ENCODE data around the gene EEF1A2.
A peak's percentile ranks its signal among the peaks of the same experiment; 100 is the strongest.

EEF1A2 gene

GRCh38 chr20:63529861-63530787 is 31.2 kb upstream of the EEF1A2 start:
- no peak overlapping the region for H3K27ac ChIP-seq (ENCODE audit: low read depth, low read length)
- H3K4me3 ChIP-seq (ENCODE audit: low read depth in 1 of 5, low read length in 5 of 5) = no peak overlapping the region
- H3K9ac ChIP-seq (ENCODE audit: low read length in 5 of 5) = no peak overlapping the region
- H3K9me3 ChIP-seq (ENCODE audit: control insufficient read depth in 5 of 5, low read length in 5 of 5) = no peaks in the 10 kb centered on the region
- peaks cover 0 to 4% (median 0%) of the 10 kb centered on the region in 5 donors for H3K4me1 ChIP-seq (ENCODE audit: control insufficient read depth in 5 of 5, insufficient read depth in 5 of 5, low read length in 5 of 5)
- H3K36me3 ChIP-seq (ENCODE audit: control insufficient read depth in 5 of 5, insufficient read depth in 5 of 5, low read length in 5 of 5) = no peaks in the 10 kb centered on the region
- H3K27me3 ChIP-seq (ENCODE audit: control insufficient read depth in 5 of 5, insufficient read depth in 4 of 5, low read length in 5 of 5) = peaks cover 29 to 46% (median 38%) of the 10 kb centered on the region in 5 donors

GRCh38 chr20:63529180-63529860 is 30.4 kb upstream of the EEF1A2 start:
- H3K27me3 ChIP-seq (ENCODE audit: control insufficient read depth in 5 of 5, insufficient read depth in 4 of 5, low read length in 5 of 5) = peaks cover 21 to 38% (median 30%) of the 10 kb centered on the region in 5 donors
- H3K9me3 ChIP-seq (ENCODE audit: control insufficient read depth in 5 of 5, low read length in 5 of 5) = no peaks in the 10 kb centered on the region
- no peaks in the 10 kb centered on the region for H3K4me1 ChIP-seq (ENCODE audit: control insufficient read depth in 5 of 5, insufficient read depth in 5 of 5, low read length in 5 of 5)
- no peak overlapping the region for H3K9ac ChIP-seq (ENCODE audit: low read length in 5 of 5)
- H3K36me3 ChIP-seq (ENCODE audit: control insufficient read depth in 5 of 5, insufficient read depth in 5 of 5, low read length in 5 of 5) = no peaks in the 10 kb centered on the region
- H3K27ac ChIP-seq (ENCODE audit: low read depth, low read length) = no peak overlapping the region
- H3K4me3 ChIP-seq (ENCODE audit: low read depth in 1 of 5, low read length in 5 of 5) = no peak overlapping the region

DNA sequence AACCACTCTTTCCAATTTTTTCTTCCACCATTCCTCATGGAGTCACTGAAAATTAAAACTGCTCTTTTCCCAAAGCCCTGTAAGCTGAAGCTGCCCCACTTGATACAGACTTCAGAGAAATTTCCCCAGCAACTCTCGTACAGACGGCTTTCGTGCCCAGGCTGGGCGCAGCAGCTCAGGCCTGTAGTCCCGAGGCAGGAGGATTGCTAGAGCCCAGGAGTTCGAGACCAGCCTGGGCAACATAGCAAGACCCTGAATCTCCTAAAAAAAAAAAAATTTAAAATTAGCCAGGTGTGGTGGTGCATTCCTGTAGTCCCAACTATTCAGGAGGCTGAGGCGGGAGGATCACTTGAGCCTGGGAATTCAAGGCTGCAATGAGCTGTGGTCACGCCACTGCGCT is 28.3 kb upstream of the EEF1A2 start:
- Histone ChIP-seq H3K4me1 (ENCODE audit: control insufficient read depth in 5 of 5, insufficient read depth in 5 of 5, low read length in 5 of 5) (peaks cover 0 to 5% (median 5%) of the 10 kb centered on the region in 5 donors), H3K9me3 (ENCODE audit: control insufficient read depth in 5 of 5, low read length in 5 of 5) (peaks cover 0 to 5% (median 0%) of the 10 kb centered on the region in 5 donors), H3K9ac (ENCODE audit: low read length in 5 of 5) (no peak overlapping the region), H3K27ac (ENCODE audit: low read depth, low read length) (no peak overlapping the region), H3K27me3 (ENCODE audit: control insufficient read depth in 5 of 5, insufficient read depth in 4 of 5, low read length in 5 of 5) (peaks cover 9 to 22% (median 13%) of the 10 kb centered on the region in 5 donors), H3K36me3 (ENCODE audit: control insufficient read depth in 5 of 5, insufficient read depth in 5 of 5, low read length in 5 of 5) (peaks cover 0 to 10% (median 4%) of the 10 kb centered on the region in 5 donors), H3K4me3 (ENCODE audit: low read depth in 1 of 5, low read length in 5 of 5) (no peak overlapping the region)

- Histone ChIP-seq H3K4me1 (ENCODE audit: control insufficient read depth in 5 of 5, insufficient read depth in 5 of 5, low read length in 5 of 5) (peaks cover 0 to 17% (median 16%) of the 10 kb centered on the region in 5 donors), H3K9me3 (ENCODE audit: control insufficient read depth in 5 of 5, low read length in 5 of 5) (peaks cover 0 to 5% (median 0%) of the 10 kb centered on the region in 5 donors), H3K36me3 (ENCODE audit: control insufficient read depth in 5 of 5, insufficient read depth in 5 of 5, low read length in 5 of 5) (peaks cover 0 to 13% (median 8%) of the 10 kb centered on the region in 5 donors), H3K4me3 (ENCODE audit: low read depth in 1 of 5, low read length in 5 of 5) (no peak overlapping the region), H3K9ac (ENCODE audit: low read length in 5 of 5) (no peak overlapping the region), H3K27ac (ENCODE audit: low read depth, low read length) (no peak overlapping the region), H3K27me3 (ENCODE audit: control insufficient read depth in 5 of 5, insufficient read depth in 4 of 5, low read length in 5 of 5) (peaks cover 5 to 14% (median 13%) of the 10 kb centered on the region in 5 donors)
Measured at GRCh38 chr20:63525971-63526370, 27.1 kb upstream of the EEF1A2 start.

DNA sequence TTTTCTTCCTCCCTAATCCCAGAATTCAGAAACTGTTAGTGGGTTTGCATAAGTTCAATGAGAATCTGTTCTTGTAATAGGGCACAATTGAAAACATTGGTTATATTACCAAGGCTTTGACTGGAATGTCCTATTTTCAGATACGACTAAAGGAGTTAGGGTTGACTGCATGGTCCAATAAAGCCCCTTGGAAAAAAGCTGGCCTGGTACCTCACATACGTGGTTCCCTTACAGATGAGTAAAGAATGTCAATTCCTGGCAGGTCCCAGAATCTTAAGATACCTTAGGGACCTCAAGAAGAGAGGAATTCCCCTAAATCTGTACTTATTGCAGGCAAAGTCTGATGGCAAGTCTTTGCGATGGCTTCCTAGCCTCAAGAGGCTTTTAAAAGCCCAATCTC is 26.3 kb upstream of the EEF1A2 start:
- Histone ChIP-seq H3K4me3 (ENCODE audit: low read depth in 1 of 5, low read length in 5 of 5) (no peak overlapping the region), H3K27me3 (ENCODE audit: control insufficient read depth in 5 of 5, insufficient read depth in 4 of 5, low read length in 5 of 5) (peaks cover 0 to 8% (median 7%) of the 10 kb centered on the region in 5 donors), H3K9me3 (ENCODE audit: control insufficient read depth in 5 of 5, low read length in 5 of 5) (peaks cover 0 to 5% (median 0%) of the 10 kb centered on the region in 5 donors), H3K4me1 (ENCODE audit: control insufficient read depth in 5 of 5, insufficient read depth in 5 of 5, low read length in 5 of 5) (peaks cover 0 to 19% (median 17%) of the 10 kb centered on the region in 5 donors), H3K9ac (ENCODE audit: low read length in 5 of 5) (no peak overlapping the region), H3K27ac (ENCODE audit: low read depth, low read length) (no peak overlapping the region), H3K36me3 (ENCODE audit: control insufficient read depth in 5 of 5, insufficient read depth in 5 of 5, low read length in 5 of 5) (peaks cover 0 to 13% (median 8%) of the 10 kb centered on the region in 5 donors)

GRCh38 chr20:63522981-63523611 is 24.2 kb upstream of the EEF1A2 start:
- Histone ChIP-seq H3K27me3 (ENCODE audit: control insufficient read depth in 5 of 5, insufficient read depth in 4 of 5, low read length in 5 of 5) (no peaks in the 10 kb centered on the region), H3K9me3 (ENCODE audit: control insufficient read depth in 5 of 5, low read length in 5 of 5) (peaks cover 0 to 5% (median 0%) of the 10 kb centered on the region in 5 donors), H3K9ac (ENCODE audit: low read length in 5 of 5) (no peak overlapping the region), H3K4me3 (ENCODE audit: low read depth in 1 of 5, low read length in 5 of 5) (no peak overlapping the region), H3K4me1 (ENCODE audit: control insufficient read depth in 5 of 5, insufficient read depth in 5 of 5, low read length in 5 of 5) (peaks cover 0 to 28% (median 24%) of the 10 kb centered on the region in 5 donors), H3K36me3 (ENCODE audit: control insufficient read depth in 5 of 5, insufficient read depth in 5 of 5, low read length in 5 of 5) (peaks cover 0 to 13% (median 8%) of the 10 kb centered on the region in 5 donors), H3K27ac (ENCODE audit: low read depth, low read length) (no peak overlapping the region)

DNA sequence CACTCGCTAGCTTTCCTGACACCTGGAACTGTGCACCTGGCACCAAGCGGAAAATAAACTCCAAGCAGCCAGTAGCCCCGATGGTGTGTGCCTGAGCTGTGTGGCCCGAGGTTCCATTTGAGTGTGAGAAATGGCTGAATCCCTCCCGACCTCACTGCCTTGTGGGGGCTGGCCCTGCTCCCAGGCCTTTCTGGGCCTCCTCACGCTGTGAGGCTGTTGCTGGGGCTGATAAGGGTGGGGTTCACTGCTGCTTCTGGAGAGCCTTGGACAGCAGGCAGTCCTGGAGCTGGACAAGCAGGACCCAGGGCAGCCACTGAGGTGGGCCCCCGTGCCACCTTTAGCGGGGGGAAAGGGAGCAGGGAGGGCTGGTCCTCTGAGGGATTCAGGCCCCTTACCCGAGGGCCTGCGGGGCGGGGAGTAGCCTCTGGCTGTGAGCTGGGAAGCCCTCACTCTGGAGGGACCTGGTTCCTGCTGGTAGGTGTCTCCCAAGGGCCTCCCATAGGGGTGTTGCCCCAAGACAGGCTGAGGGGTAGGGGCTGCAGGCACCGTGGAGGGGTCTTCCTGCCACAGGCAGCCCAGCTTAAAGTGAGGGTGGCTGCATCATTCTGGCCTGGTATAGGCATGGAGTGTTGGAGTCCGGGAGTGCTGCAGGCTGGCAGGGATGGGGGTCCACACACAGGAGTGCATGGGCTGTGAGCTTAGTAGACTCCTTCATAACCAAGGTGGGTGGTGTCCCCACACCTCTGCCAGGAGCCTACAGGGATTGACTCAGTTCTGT is 23.4 kb upstream of the EEF1A2 start:
- Histone ChIP-seq H3K4me3 (ENCODE audit: low read depth in 1 of 5, low read length in 5 of 5) (peak overlapping the region in 2 of 5 donors; percentile 29), H3K4me1 (ENCODE audit: control insufficient read depth in 5 of 5, insufficient read depth in 5 of 5, low read length in 5 of 5) (peaks cover 0 to 28% (median 24%) of the 10 kb centered on the region in 5 donors), H3K27me3 (ENCODE audit: control insufficient read depth in 5 of 5, insufficient read depth in 4 of 5, low read length in 5 of 5) (no peaks in the 10 kb centered on the region), H3K36me3 (ENCODE audit: control insufficient read depth in 5 of 5, insufficient read depth in 5 of 5, low read length in 5 of 5) (peaks cover 0 to 13% (median 8%) of the 10 kb centered on the region in 5 donors), H3K27ac (ENCODE audit: low read depth, low read length) (no peak overlapping the region), H3K9me3 (ENCODE audit: control insufficient read depth in 5 of 5, low read length in 5 of 5) (peaks cover 0 to 5% (median 0%) of the 10 kb centered on the region in 5 donors), H3K9ac (ENCODE audit: low read length in 5 of 5) (no peak overlapping the region)

DNA sequence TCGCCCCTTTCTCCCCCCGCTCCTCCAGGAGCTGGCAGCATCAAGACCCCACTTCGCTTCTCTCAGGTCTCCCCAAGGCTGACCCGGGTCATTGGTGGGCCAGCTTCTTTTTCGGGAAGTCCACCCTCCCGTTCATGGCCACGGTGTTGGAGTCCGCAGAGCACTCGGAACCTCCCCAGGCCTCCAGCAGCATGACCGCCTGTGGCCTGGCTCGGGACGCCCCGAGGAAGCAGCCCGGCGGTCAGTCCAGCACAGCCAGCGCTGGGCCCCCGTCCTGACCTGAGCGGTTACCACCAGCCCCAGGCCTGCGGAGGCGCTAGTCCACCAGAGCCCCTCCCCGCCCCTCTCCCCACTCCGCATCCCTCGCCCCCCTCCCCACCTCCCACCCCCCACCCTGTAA is 22.7 kb upstream of the EEF1A2 start:
- Histone ChIP-seq H3K9ac (ENCODE audit: low read length in 5 of 5) (peak overlapping the region in 4 of 5 donors; percentile 45 to 76 (median 62)), H3K27ac (ENCODE audit: low read depth, low read length) (no peak overlapping the region), H3K27me3 (ENCODE audit: control insufficient read depth in 5 of 5, insufficient read depth in 4 of 5, low read length in 5 of 5) (no peaks in the 10 kb centered on the region), H3K9me3 (ENCODE audit: control insufficient read depth in 5 of 5, low read length in 5 of 5) (peaks cover 0 to 5% (median 0%) of the 10 kb centered on the region in 5 donors), H3K36me3 (ENCODE audit: control insufficient read depth in 5 of 5, insufficient read depth in 5 of 5, low read length in 5 of 5) (peaks cover 0 to 13% (median 8%) of the 10 kb centered on the region in 5 donors), H3K4me3 (ENCODE audit: low read depth in 1 of 5, low read length in 5 of 5) (peak overlapping the region; percentile 61 to 89 (median 68)), H3K4me1 (ENCODE audit: control insufficient read depth in 5 of 5, insufficient read depth in 5 of 5, low read length in 5 of 5) (peaks cover 0 to 28% (median 24%) of the 10 kb centered on the region in 5 donors)

All from subcutaneous abdominal adipose tissue (tissue), 5 donors.